Activated T-helper 1 cell treated with anti-CD3 and anti-CD28 coated beads, Interleukin-2, amount 50 U/mL, for 16 hours (primary cell): ENCODE data around the gene KCNAB1.

ENCODE experiments used
- DNase-seq, 2 donors: peaks; one replicate each; pipeline ENCODE4 v3.0.0-alpha.2; 2020; ENCODE audit warnings: low read depth in 1 of 2, low spot score in 1 of 2

Gene KCNAB1

GRCh38 chr3:156443079-156443478 is 322.7 kb downstream of the KCNAB1 start:
- DNase-seq = no peak

GRCh38 chr3:156445117-156446090 is 325.0 kb downstream of the KCNAB1 start:
- DNase-seq = no peak

- no peak for DNase-seq
Measured at GRCh38 chr3:156448300-156448699, 327.9 kb downstream of the KCNAB1 start.

- no peak for DNase-seq
Measured at GRCh38 chr3:156449710-156450574, 329.6 kb downstream of the KCNAB1 start.

GRCh38 chr3:156455839-156456238 is 335.5 kb downstream of the KCNAB1 start:
- DNase-seq = no peak

- DNase-seq = no peak
Measured at GRCh38 chr3:156456771-156457224, 336.4 kb downstream of the KCNAB1 start.

GRCh38 chr3:156459434-156459833 is 339.1 kb downstream of the KCNAB1 start:
- no peak for DNase-seq

- DNase-seq = no peak
Measured at GRCh38 chr3:156460206-156460611, 339.8 kb downstream of the KCNAB1 start.

- DNase-seq = no peak
Measured at GRCh38 chr3:156461889-156462288, 341.5 kb downstream of the KCNAB1 start.

GRCh38 chr3:156463123-156463522 is 342.7 kb downstream of the KCNAB1 start:
- DNase-seq = no peak

GRCh38 chr3:156465194-156465593 is 344.8 kb downstream of the KCNAB1 start:
- no peak for DNase-seq

GRCh38 chr3:156469456-156469855 is 349.1 kb downstream of the KCNAB1 start:
- no peak for DNase-seq

GRCh38 chr3:156471431-156471830 is 351.1 kb downstream of the KCNAB1 start:
- no peak for DNase-seq

- no peak for DNase-seq
Measured at GRCh38 chr3:156472150-156472549, 351.8 kb downstream of the KCNAB1 start.

GRCh38 chr3:156472684-156473083 is 352.3 kb downstream of the KCNAB1 start:
- no peak for DNase-seq

- DNase-seq = no peak
Measured at GRCh38 chr3:156473341-156473740, 353.0 kb downstream of the KCNAB1 start.

- DNase-seq = no peak
Measured at GRCh38 chr3:156474560-156475389, 354.4 kb downstream of the KCNAB1 start.

- DNase-seq = no peak
Measured at GRCh38 chr3:156477323-156477722, 356.9 kb downstream of the KCNAB1 start.

GRCh38 chr3:156478891-156479290 is 358.5 kb downstream of the KCNAB1 start:
- DNase-seq = no peak

- DNase-seq = no peak
Measured at GRCh38 chr3:156479604-156480003, 359.2 kb downstream of the KCNAB1 start.

- no peak for DNase-seq
Measured at GRCh38 chr3:156480949-156481348, 360.6 kb downstream of the KCNAB1 start.
